Effector memory CD4-positive, alpha-beta T cell (primary cell): Measurements from ENCODE around the gene TGFBI.

Experiments
- DNase-seq, 3 donors: peaks; one replicate each; pipeline ENCODE4 v3.0.0-alpha.2; 2020
- H3K27ac ChIP-seq: 2 replicates; pipeline ENCODE4 v1.7.0; 2013; ENCODE audit warnings: mild to moderate bottlenecking, low read length, moderate library complexity; ENCODE audit not compliant: insufficient read depth, poor library complexity, severe bottlenecking
- H3K27me3 ChIP-seq: replicated peaks from 2 replicates; pipeline ENCODE4 v1.7.0; 2013; ENCODE audit warnings: mild to moderate bottlenecking, low read length; ENCODE audit not compliant: insufficient read depth, control insufficient read depth, poor library complexity, severe bottlenecking
- H3K36me3 ChIP-seq: 2 replicates; pipeline ENCODE4 v1.7.0; 2013; ENCODE audit warnings: mild to moderate bottlenecking, low read length, moderate library complexity; ENCODE audit not compliant: control insufficient read depth, insufficient read depth
- H3K4me1 ChIP-seq: 2 replicates; pipeline ENCODE4 v1.7.0; 2013; ENCODE audit warnings: low read length, mild to moderate bottlenecking; ENCODE audit not compliant: control insufficient read depth, insufficient read depth, poor library complexity, severe bottlenecking
- H3K4me3 ChIP-seq: 2 replicates; pipeline ENCODE4 v1.7.0; 2013; ENCODE audit warnings: low read length, low read depth, mild to moderate bottlenecking; ENCODE audit not compliant: insufficient read depth, poor library complexity, severe bottlenecking
- H3K9me3 ChIP-seq: 2 replicates; pipeline ENCODE4 v1.7.0; 2013; ENCODE audit warnings: mild to moderate bottlenecking, low read length, moderate library complexity; ENCODE audit not compliant: control insufficient read depth

Gene TGFBI

GRCh38 chr5:136001466-136001981 is 27.3 kb upstream of the TGFBI start:
- no peak overlapping the region for H3K4me3 ChIP-seq
- no peaks in the 10 kb centered on the region for H3K36me3 ChIP-seq
- H3K27ac ChIP-seq = no peak overlapping the region
- no peaks in the 10 kb centered on the region for H3K27me3 ChIP-seq
- H3K9me3 ChIP-seq = no peaks in the 10 kb centered on the region
- no peaks in the 10 kb centered on the region for H3K4me1 ChIP-seq
- DNase-seq = no peak

GRCh38 chr5:136004436-136004835 is 24.4 kb upstream of the TGFBI start:
- H3K4me1 ChIP-seq = no peaks in the 10 kb centered on the region
- H3K9me3 ChIP-seq = no peaks in the 10 kb centered on the region
- DNase-seq = no peak
- no peaks in the 10 kb centered on the region for H3K36me3 ChIP-seq
- no peak overlapping the region for H3K27ac ChIP-seq
- H3K27me3 ChIP-seq = no peaks in the 10 kb centered on the region
- H3K4me3 ChIP-seq = no peak overlapping the region

- no peaks in the 10 kb centered on the region for H3K36me3 ChIP-seq
- no peaks in the 10 kb centered on the region for H3K27me3 ChIP-seq
- no peak overlapping the region for H3K27ac ChIP-seq
- no peak overlapping the region for H3K4me3 ChIP-seq
- no peak for DNase-seq
- no peaks in the 10 kb centered on the region for H3K9me3 ChIP-seq
- no peaks in the 10 kb centered on the region for H3K4me1 ChIP-seq
Measured at GRCh38 chr5:136005476-136005875, 23.3 kb upstream of the TGFBI start.

DNA sequence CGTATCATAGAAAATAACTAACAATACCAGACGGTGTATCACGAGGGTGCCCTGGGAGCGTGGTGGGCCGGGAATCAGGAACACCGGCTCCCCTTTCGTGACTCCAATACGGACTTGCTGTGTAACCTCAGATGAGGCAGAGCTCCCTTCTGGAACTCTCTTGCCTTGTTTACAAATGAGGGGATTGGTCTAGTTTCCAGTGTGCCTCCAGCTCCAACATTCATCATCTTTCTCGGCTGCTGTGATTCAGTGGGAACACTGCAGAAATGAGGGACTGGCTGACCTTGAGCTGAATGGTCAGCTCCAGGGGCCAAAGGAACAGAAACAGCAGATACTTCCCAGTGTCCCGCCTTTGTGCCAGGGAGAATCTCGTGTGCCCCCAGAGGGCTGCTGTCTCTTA is 22.6 kb upstream of the TGFBI start:
- H3K9me3 ChIP-seq = no peaks in the 10 kb centered on the region
- no peak for DNase-seq

GRCh38 chr5:136006761-136007251 is 22.0 kb upstream of the TGFBI start:
- no peak overlapping the region for H3K4me3 ChIP-seq
- H3K27me3 ChIP-seq = no peaks in the 10 kb centered on the region
- no peak for DNase-seq
- H3K27ac ChIP-seq = no peak overlapping the region
- H3K36me3 ChIP-seq = no peaks in the 10 kb centered on the region
- H3K9me3 ChIP-seq = no peaks in the 10 kb centered on the region
- no peaks in the 10 kb centered on the region for H3K4me1 ChIP-seq

More for the DNA sequence above, 22.6 kb upstream of the TGFBI start:
- Histone ChIP-seq H3K4me3 (no peak overlapping the region), H3K27me3 (no peaks in the 10 kb centered on the region), H3K4me1 (no peaks in the 10 kb centered on the region), H3K27ac (no peak overlapping the region), H3K36me3 (no peaks in the 10 kb centered on the region)

DNA sequence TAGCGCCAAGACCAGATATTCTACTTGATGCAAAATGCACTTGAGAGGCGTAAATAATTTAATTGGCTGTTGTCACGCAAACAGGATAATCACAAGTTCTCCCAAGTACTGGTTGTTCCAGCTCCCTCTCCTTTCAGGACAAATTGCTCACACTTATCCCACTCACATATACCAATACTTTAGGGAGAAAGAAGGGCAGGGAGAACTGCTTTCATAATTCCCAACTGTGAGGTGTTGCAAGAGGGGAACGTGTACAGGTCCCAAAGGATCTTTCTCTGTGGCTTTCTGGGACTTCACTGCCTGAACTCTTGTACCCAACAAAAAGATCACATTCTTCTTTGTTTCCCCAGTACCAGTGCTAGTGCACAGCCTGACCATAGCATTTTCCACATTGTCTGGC is 21.5 kb upstream of the TGFBI start:
- no peak overlapping the region for H3K27ac ChIP-seq
- no peak for DNase-seq
- H3K4me3 ChIP-seq = no peak overlapping the region
- H3K27me3 ChIP-seq = no peaks in the 10 kb centered on the region
- H3K9me3 ChIP-seq = no peaks in the 10 kb centered on the region
- no peaks in the 10 kb centered on the region for H3K36me3 ChIP-seq
- H3K4me1 ChIP-seq = no peaks in the 10 kb centered on the region

GRCh38 chr5:136011414-136012001 is 17.3 kb upstream of the TGFBI start:
- Histone ChIP-seq H3K4me3 (no peak overlapping the region), H3K9me3 (no peaks in the 10 kb centered on the region), H3K4me1 (no peaks in the 10 kb centered on the region), H3K36me3 (no peaks in the 10 kb centered on the region), H3K27ac (no peak overlapping the region), H3K27me3 (no peaks in the 10 kb centered on the region)
- DNase-seq = no peak

DNA sequence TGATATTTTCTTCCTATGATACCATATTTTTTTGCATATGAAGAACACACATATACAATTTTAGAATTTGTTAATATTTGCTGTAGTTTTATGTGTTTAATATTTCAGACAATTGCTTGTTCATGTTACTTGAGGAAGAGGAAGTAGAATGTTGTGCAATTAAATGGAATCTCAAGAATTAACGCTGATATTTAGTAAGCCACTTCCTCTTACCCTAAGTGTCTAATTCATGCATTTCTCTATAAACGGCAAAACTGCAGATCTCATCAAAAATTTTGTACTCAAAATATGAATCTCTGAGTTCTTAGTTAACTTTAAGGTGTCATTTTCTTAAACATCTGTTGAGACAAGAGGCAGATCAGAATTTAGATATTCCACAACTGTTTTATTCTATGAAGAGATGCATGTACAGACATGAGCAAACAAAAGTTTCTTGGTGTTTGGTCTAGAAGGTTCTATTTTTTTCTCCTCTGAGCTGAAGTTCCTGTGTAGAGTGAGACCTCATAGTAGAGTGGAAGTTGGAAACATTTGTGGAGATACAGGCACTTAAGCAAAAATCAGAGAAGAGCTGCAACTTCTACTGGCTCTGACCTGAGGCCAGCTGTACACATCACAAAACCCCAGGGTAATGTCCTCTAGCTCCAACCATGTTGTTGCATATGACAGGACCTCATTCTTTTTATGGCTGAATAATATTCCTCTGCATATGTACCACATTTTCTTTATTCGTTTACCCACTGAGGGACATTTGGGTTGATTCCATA is 16.6 kb upstream of the TGFBI start:
- no peak overlapping the region for H3K27ac ChIP-seq
- no peaks in the 10 kb centered on the region for H3K36me3 ChIP-seq
- no peaks in the 10 kb centered on the region for H3K27me3 ChIP-seq
- no peak for DNase-seq
- no peaks in the 10 kb centered on the region for H3K9me3 ChIP-seq
- H3K4me1 ChIP-seq = no peaks in the 10 kb centered on the region
- no peak overlapping the region for H3K4me3 ChIP-seq

DNA sequence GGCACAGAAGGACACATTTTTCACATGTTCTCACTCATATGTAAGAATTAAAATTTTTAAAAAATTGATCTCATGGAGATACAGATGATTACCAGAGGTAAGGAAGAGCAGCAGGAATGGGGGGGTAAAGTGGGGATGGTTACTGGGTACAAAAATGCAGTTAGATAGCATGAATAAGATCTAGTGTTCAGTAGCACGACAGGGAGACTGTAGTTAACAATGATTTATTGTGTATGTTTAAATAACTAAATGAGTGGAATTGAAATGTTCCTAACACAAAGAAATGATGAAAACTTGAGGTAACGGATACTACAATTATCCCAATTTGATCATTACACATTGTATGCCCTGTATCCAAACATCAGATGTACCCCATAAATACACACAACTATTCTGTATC is 15.2 kb upstream of the TGFBI start:
- Histone ChIP-seq H3K9me3 (no peaks in the 10 kb centered on the region), H3K27ac (no peak overlapping the region), H3K36me3 (no peaks in the 10 kb centered on the region), H3K4me3 (no peak overlapping the region), H3K4me1 (no peaks in the 10 kb centered on the region), H3K27me3 (no peaks in the 10 kb centered on the region)
- DNase-seq = no peak
